NT2/D1 (cell line): ENCODE measurements around the gene SLC38A11.
"Not testable (repeated sequence)": the region's sequence is repeated elsewhere in the genome, so short reads cannot be mapped to it uniquely, and the experiment has no call there.

Experiments
- DNase-seq: peaks from one replicate; pipeline ENCODE4 v3.0.0-alpha.2; 2011; ENCODE audit warnings: low read depth, low spot score
- H3K27me3 ChIP-seq: 2 replicates; pipeline ENCODE4 v1.6.0; 2011; ENCODE audit warnings: mild to moderate bottlenecking; ENCODE audit not compliant: insufficient read length, insufficient read depth
- H3K36me3 ChIP-seq: 2 replicates; pipeline ENCODE4 v1.6.1; 2011; ENCODE audit warnings: mild to moderate bottlenecking, low read length, mixed read lengths; ENCODE audit not compliant: insufficient read depth, insufficient read length
- H3K4me1 ChIP-seq: 2 replicates; pipeline ENCODE4 v1.5.1; 2011; ENCODE audit not compliant: insufficient read depth, insufficient read length
- H3K4me3 ChIP-seq: 2 replicates; pipeline ENCODE4 v1.5.1; 2011; ENCODE audit warnings: low read depth; ENCODE audit not compliant: insufficient read length
- H3K9ac ChIP-seq: 2 replicates; pipeline ENCODE4 v1.6.0; 2011; ENCODE audit warnings: low read depth; ENCODE audit not compliant: insufficient read length
- H3K9me3 ChIP-seq: 2 replicates; pipeline ENCODE4 v1.5.1; 2011; ENCODE audit warnings: mild to moderate bottlenecking, low read length; ENCODE audit not compliant: insufficient read depth
- SUZ12 ChIP-seq: IDR thresholded peaks from 2 replicates; pipeline ENCODE4 v1.6.1; 2011; ENCODE audit not compliant: insufficient read length, insufficient read depth; ENCODE audit errors: extremely low read depth
- YY1 ChIP-seq: IDR thresholded peaks from 2 replicates; pipeline ENCODE4 v1.6.1; 2011; ENCODE audit not compliant: insufficient read length, insufficient read depth
- ZNF274 ChIP-seq: IDR thresholded peaks from 2 replicates; pipeline ENCODE4 v1.6.1; 2011; ENCODE audit warnings: mild to moderate bottlenecking, low read depth, low read length

Gene SLC38A11

DNA sequence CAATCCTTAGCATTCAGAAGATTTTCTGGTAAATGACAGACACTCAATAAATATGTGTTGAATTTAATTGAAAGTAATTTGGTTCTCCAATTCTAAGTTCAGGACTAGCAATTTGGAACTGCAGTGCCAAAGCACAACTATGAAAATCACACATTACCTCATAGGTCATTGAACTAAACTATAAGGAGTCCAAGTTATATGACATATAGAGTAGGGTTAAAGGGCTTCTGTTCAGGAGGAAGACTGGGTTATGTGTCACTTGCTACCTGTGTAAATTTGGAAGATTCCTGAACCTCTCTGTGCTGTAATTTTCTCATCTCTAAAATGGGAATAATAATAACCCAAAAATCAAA, 85.9 kb downstream of the SLC38A11 start:
- H3K9ac ChIP-seq = no peak overlapping the region
- H3K4me3 ChIP-seq = no peak overlapping the region
- H3K9me3 ChIP-seq = no peaks in the 10 kb centered on the region
- H3K27me3 ChIP-seq = no peaks in the 10 kb centered on the region
- no peaks in the 10 kb centered on the region for H3K4me1 ChIP-seq
- H3K36me3 ChIP-seq = no peaks in the 10 kb centered on the region
- TF ChIP-seq YY1 (no peak), ZNF274 (no peak), SUZ12 (no peak)
- DNase-seq = no peak

DNA sequence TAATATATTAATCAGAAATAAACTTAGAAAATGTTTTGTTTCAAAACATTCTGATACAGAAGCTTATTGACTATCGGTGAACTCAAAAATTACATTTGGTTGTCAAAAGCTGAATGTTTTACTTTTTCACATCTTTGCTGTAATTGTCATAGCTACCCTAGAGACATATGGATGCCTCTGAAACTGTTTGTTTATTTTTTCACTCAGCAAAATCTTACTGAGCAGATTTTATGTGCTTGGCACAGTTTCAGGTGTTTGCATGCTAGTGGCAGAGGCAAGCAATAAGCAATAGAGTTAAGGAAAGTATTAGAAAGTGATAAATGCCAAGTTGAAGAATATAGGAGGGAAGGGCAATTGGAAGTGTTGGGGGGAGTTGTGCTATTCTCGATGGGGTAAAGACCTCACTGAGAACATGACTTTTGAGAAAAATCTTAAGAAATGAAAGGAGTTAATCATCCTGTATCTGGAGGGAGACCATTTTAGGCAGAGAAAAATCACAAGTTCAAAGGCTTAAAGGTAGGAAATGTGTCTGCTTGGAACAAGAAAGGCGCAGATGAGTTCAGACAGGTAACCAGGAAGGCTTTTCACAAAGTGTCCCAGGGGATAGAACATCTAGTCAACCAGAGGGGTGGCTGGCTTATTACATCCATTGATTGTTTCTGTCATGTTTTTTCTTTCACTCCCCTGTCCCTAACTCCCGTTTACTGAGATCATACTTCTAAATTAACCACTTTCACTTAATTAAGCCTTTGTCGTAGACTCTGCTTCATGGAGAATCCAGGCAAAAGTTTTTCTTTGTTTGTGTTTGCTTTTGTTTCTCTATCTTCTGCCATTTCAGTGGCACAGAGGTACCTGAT, 86.5 kb downstream of the SLC38A11 start:
- Histone ChIP-seq H3K4me3 (no peak overlapping the region), H3K9ac (no peak overlapping the region), H3K36me3 (no peaks in the 10 kb centered on the region), H3K27me3 (no peaks in the 10 kb centered on the region), H3K4me1 (no peaks in the 10 kb centered on the region), H3K9me3 (no peaks in the 10 kb centered on the region)
- TF ChIP-seq ZNF274 (no peak), SUZ12 (no peak), YY1 (no peak)
- DNase-seq = no peak

DNA sequence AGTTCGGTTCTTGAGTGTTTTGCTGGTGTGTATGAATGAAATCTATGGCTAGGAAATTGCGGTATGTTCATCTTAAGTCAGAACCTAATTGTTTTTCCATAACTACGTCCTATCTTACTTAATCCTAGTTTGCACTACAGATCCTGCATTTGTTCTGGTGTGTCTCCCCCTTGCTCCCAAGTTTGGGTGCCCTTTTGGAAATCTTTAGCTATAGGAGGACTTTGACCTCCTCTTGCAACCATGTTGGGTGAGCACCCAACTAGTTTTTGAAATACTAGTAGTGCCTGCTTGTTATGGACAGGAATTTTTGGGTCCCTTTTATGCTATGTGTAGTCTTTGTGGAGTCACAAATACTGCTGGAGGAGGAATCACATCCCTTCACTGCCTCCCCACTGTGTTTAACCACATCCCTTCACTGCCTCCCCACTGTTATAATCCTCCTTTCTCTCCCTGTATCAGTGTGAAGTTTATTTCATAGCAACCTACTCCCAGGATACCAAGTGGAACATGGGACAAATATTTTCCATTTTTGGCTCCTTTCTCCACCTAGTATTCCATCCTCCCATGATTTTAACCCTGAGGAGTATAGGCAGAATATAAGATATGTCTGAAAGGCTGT, 87.4 kb downstream of the SLC38A11 start:
- no peaks in the 10 kb centered on the region for H3K27me3 ChIP-seq
- H3K4me1 ChIP-seq = no peaks in the 10 kb centered on the region
- no peak overlapping the region for H3K9ac ChIP-seq
- no peak for TF ChIP-seq ZNF274
- no peak for TF ChIP-seq SUZ12
- no peak for TF ChIP-seq YY1
- H3K4me3 ChIP-seq = no peak overlapping the region
- no peak for DNase-seq
- H3K9me3 ChIP-seq = no peaks in the 10 kb centered on the region
- no peaks in the 10 kb centered on the region for H3K36me3 ChIP-seq

DNA sequence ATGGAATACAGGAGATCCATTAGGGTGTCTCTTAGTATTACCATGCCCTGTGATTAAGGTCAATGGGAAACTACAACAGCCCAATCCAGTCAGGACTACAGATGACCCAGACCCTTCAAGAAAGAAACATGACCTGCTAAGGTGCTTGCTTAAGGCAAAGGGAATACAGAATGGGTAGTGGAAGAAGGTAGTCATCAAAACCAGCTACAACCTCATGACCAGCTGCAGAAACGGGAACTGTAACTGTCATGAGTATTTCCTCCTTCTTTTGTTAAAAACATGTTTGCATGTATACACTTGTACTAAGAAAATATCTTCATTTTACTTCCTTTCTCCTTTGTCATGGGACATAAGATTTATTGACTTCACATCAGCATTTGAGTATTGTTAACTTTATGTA, 88.9 kb downstream of the SLC38A11 start:
- not testable (repeated sequence) for H3K9ac ChIP-seq, H3K4me1 ChIP-seq, DNase-seq, H3K4me3 ChIP-seq, H3K27me3 ChIP-seq, H3K36me3 ChIP-seq, H3K9me3 ChIP-seq

DNA sequence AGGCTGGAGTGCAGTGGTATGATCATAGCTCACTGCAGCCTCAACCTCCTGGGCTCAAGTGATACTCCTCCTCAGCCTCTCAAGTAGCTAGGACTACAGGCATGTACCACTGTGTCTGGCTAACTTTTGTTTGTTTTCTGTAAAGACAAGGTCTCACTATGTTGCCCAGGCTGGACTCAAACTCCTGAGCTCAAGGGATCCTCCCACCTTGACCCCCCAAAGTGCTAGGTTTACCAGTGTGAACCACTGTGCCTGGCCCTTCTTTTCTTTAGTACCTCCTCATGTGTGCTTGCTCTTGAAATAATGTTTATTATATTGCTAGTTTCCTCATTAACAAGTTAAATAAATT, 94.7 kb downstream of the SLC38A11 start:
- no peaks in the 10 kb centered on the region for H3K9me3 ChIP-seq
- H3K4me1 ChIP-seq = no peaks in the 10 kb centered on the region
- no peak for DNase-seq
- no peak overlapping the region for H3K9ac ChIP-seq
- H3K4me3 ChIP-seq = no peak overlapping the region
- TF ChIP-seq SUZ12 (no peak), ZNF274 (no peak), YY1 (no peak)
- H3K36me3 ChIP-seq = no peaks in the 10 kb centered on the region
- no peaks in the 10 kb centered on the region for H3K27me3 ChIP-seq

DNA sequence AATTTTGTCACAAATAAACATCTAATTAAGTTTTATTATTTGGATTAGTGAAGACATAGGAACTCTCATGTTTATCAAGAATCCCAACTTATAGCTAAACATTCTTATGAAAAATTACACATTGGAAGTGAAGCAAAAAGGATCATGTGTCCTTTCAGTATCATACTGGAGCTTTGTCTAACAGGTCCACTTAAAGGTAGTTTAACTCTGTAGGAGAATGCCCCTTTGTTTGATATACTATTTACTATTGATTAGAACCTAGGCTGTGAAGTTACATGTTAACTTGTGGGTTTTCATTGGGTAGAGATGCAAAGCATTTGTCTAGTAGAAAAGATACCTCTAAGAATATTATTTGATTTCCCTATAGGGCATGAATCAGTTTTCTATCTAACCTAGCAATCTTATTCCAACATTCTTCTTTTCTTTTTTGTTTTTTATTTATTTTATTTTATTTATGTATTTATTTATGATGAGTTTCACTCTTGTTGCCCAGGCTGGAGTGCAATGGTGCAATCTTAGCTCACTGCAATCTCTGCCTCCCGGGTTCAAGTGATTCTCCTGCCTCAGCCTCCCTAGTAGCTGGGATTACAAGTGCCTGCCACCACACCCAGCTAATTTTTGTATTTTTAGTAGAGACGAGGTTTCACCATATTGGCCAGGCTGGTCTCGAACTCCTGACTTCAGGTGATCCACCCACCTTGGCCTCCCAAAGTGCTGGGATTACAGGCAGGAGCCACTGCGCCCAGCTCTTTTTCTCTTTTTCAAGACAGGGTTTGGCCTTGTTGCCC, 95.2 kb downstream of the SLC38A11 start:
- DNase-seq, H3K36me3 ChIP-seq, H3K9ac ChIP-seq, H3K27me3 ChIP-seq, H3K4me3 ChIP-seq, H3K4me1 ChIP-seq, H3K9me3 ChIP-seq: not testable (repeated sequence)

DNA sequence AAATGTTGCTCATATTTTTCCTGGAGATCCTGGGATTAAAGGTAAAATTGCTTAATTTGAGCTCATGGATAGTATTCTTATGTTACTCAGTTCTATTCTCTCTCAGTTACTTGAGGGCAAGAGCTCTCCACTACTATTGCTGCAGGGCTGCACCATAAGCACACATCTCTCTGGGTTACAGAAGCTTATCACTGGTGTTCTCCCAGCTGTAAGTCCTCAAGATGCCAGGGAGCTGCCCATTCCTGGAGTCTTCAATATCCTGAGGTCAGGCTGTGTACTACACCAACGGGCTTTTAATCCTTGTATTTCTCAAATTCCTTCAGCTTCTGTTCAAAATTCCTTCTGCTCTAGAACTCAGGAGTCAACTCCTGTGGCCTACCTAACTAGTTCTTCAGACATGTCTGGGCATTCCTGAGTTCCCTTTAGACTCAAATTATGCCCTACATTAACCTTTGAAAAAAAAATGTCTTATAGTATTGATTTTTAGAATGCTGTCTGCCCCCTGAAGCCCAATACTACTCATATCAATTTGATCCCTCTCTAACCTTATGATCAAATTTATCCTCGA, 96.0 kb downstream of the SLC38A11 start:
- TF ChIP-seq YY1 (no peak), SUZ12 (no peak), ZNF274 (no peak)
- H3K9me3 ChIP-seq = no peaks in the 10 kb centered on the region

More for the DNA sequence above, 96.0 kb downstream of the SLC38A11 start:
- H3K36me3 ChIP-seq = no peaks in the 10 kb centered on the region
- no peak overlapping the region for H3K9ac ChIP-seq
- no peak overlapping the region for H3K4me3 ChIP-seq
- H3K27me3 ChIP-seq = no peaks in the 10 kb centered on the region
- no peak for DNase-seq
- H3K4me1 ChIP-seq = no peaks in the 10 kb centered on the region
